HEK293 (cell line): ENCODE measurements around the gene RLF.

Source experiments
- CTCF ChIA-PET: fragments of 350-600 bp; formaldehyde crosslinking; extraction: SDS; loops from one replicate; lab custom pipeline; 2021; ENCODE audit warnings: antibody characterized with exemption; lab: Yijun Ruan, JAX
- POLR2A ChIA-PET: fragments of 300-600 bp; formaldehyde crosslinking; extraction: SDS; loops from one replicate; lab custom pipeline; 2020; ENCODE audit warnings: antibody characterized with exemption, inconsistent platforms; lab: Yijun Ruan, JAX
- H3K27ac ChIP-seq: fragments of 200-500 bp; sonication (Bioruptor generic); 2 replicates; pipeline ENCODE4 v1.5.1; 2014; ENCODE audit warnings: low read depth, low read length, control low read depth, inconsistent platforms; ENCODE audit errors: extremely low read depth
- H3K36me3 ChIP-seq, 2 experiments: fragments of 200-500 bp in 1 of 2; sonication (Bioruptor generic) in 1 of 2; 1 replicate in 1 of 2; 2 replicates in 1 of 2; pipeline ENCODE4 v1.5.1; 2014 to 2017; ENCODE audit warnings: inconsistent platforms in 2 of 2, low read length in 2 of 2; ENCODE audit not compliant: control insufficient read depth in 2 of 2, insufficient read depth in 1 of 2
- H3K4me1 ChIP-seq: fragments of 200-500 bp; sonication (Bioruptor generic); 2 replicates; pipeline ENCODE4 v1.5.1; 2014; ENCODE audit warnings: mild to moderate bottlenecking, low read length, inconsistent platforms; ENCODE audit not compliant: control insufficient read depth, insufficient read depth
- H3K4me3 ChIP-seq: 2 replicates; pipeline ENCODE4 v1.5.1; 2011; ENCODE audit warnings: low read depth, mild to moderate bottlenecking, control low read depth, low read length, moderate library complexity
- H3K9me3 ChIP-seq: fragments of 200-500 bp; sonication (Bioruptor generic); 2 replicates; pipeline ENCODE4 v1.5.1; 2014; ENCODE audit warnings: low read depth, low read length, inconsistent platforms; ENCODE audit not compliant: control insufficient read depth, insufficient read depth
- AEBP2 ChIP-seq: fragments of 450-650 bp; formaldehyde crosslinking; IDR thresholded peaks from 2 replicates; pipeline ENCODE4 v1.5.1; 2016; ENCODE audit warnings: missing biosample characterization, missing genetic modification characterization, borderline replicate concordance
- ELK4 ChIP-seq: IDR thresholded peaks from 2 replicates; pipeline ENCODE4 v1.6.1; 2011; ENCODE audit warnings: mild to moderate bottlenecking, low read depth, low read length, borderline replicate concordance
- OSR2 ChIP-seq: fragments of 450-650 bp; formaldehyde crosslinking; IDR thresholded peaks from 2 replicates; pipeline ENCODE4 v1.5.1; 2016; ENCODE audit warnings: missing biosample characterization, missing genetic modification characterization
- OVOL3 ChIP-seq: fragments of 450-650 bp; formaldehyde crosslinking; IDR thresholded peaks from 2 replicates; pipeline ENCODE4 v1.5.1; 2016; ENCODE audit warnings: missing biosample characterization, missing genetic modification characterization
- REST ChIP-seq: fragments of 450-650 bp; formaldehyde crosslinking; IDR thresholded peaks from 2 replicates; pipeline ENCODE4 v1.5.1; 2016; ENCODE audit warnings: missing biosample characterization, missing genetic modification characterization
- ZBTB10 ChIP-seq: fragments of 450-650 bp; formaldehyde crosslinking; IDR thresholded peaks from 2 replicates; pipeline ENCODE4 v1.5.1; 2016; ENCODE audit warnings: missing biosample characterization, missing genetic modification characterization
- ZNF114 ChIP-seq: fragments of 450-650 bp; formaldehyde crosslinking; IDR thresholded peaks from 2 replicates; pipeline ENCODE4 v1.5.0; 2017; ENCODE audit warnings: missing biosample characterization, missing genetic modification characterization
- ZNF169 ChIP-seq: fragments of 450-650 bp; formaldehyde crosslinking; IDR thresholded peaks from 2 replicates; pipeline ENCODE4 v1.5.1; 2016; ENCODE audit warnings: missing biosample characterization, missing genetic modification characterization
- ZNF19 ChIP-seq: fragments of 450-650 bp; formaldehyde crosslinking; IDR thresholded peaks from 2 replicates; pipeline ENCODE4; 2016; ENCODE audit warnings: missing biosample characterization, missing genetic modification characterization, low read depth
- ZNF311 ChIP-seq: fragments of 450-650 bp; formaldehyde crosslinking; IDR thresholded peaks from 2 replicates; pipeline ENCODE4 v1.5.1; 2017; ENCODE audit warnings: missing biosample characterization, missing genetic modification characterization, borderline replicate concordance
- ZNF518A ChIP-seq: fragments of 450-650 bp; formaldehyde crosslinking; conservative IDR thresholded peaks from 2 replicates; pipeline ENCODE4 v1.5.1; 2016; ENCODE audit warnings: low read depth, missing biosample characterization, missing genetic modification characterization
- ZNF658 ChIP-seq: fragments of 450-650 bp; formaldehyde crosslinking; IDR thresholded peaks from 2 replicates; pipeline ENCODE4; 2016; ENCODE audit warnings: missing biosample characterization, missing genetic modification characterization
- ZNF704 ChIP-seq: fragments of 450-650 bp; formaldehyde crosslinking; IDR thresholded peaks from 2 replicates; pipeline ENCODE4 v1.5.1; 2016; ENCODE audit warnings: missing biosample characterization, missing genetic modification characterization
- ZNF776 ChIP-seq: fragments of 450-650 bp; formaldehyde crosslinking; IDR thresholded peaks from 2 replicates; pipeline ENCODE4 v1.5.0; 2017; ENCODE audit warnings: missing biosample characterization, missing genetic modification characterization, borderline replicate concordance
- ZNF792 ChIP-seq: fragments of 450-650 bp; formaldehyde crosslinking; IDR thresholded peaks from 2 replicates; pipeline ENCODE4 v1.5.1; 2016; ENCODE audit warnings: missing biosample characterization, missing genetic modification characterization
- ZNF837 ChIP-seq: fragments of 450-650 bp; formaldehyde crosslinking; IDR thresholded peaks from 2 replicates; pipeline ENCODE4 v1.5.1; 2016; ENCODE audit warnings: missing biosample characterization, missing genetic modification characterization
- ZSCAN18 ChIP-seq: fragments of 450-650 bp; formaldehyde crosslinking; IDR thresholded peaks from 2 replicates; pipeline ENCODE4 v1.5.1; 2016; ENCODE audit warnings: missing biosample characterization, missing genetic modification characterization

Gene RLF

GRCh38 chr1:40276122-40276521 is 114.9 kb downstream of the RLF start:
- Histone ChIP-seq H3K36me3 (peaks cover 9 to 71% of the 10 kb centered on the region in 2 experiments), H3K27ac (no peak overlapping the region), H3K9me3 (no peaks in the 10 kb centered on the region), H3K4me1 (no peaks in the 10 kb centered on the region), H3K4me3 (no peak overlapping the region)
- TF ChIP-seq ZNF169 (tag by site-specific recombination) = no peak
- no peak for TF ChIP-seq ELK4
- TF ChIP-seq ZNF704 (tag by site-specific recombination) = no peak
- TF ChIP-seq REST (tag by site-specific recombination) = no peak
- no peak for TF ChIP-seq AEBP2 (tag by site-specific recombination)
- TF ChIP-seq OSR2 (tag by site-specific recombination) = no peak
- TF ChIP-seq ZNF311 = no peak
- no peak for TF ChIP-seq ZNF114
- TF ChIP-seq ZNF776 (tag by site-specific recombination) = no peak
- TF ChIP-seq ZNF837 = no peak
- no peak for TF ChIP-seq ZNF518A (tag by site-specific recombination)
- no peak for TF ChIP-seq ZNF658 (tag by site-specific recombination)
- no peak for TF ChIP-seq ZNF19 (tag by site-specific recombination)
- no peak for TF ChIP-seq OVOL3 (tag by site-specific recombination)
- TF ChIP-seq ZSCAN18 (tag by site-specific recombination) = no peak
- no peak for TF ChIP-seq ZBTB10
- TF ChIP-seq ZNF792 (tag by site-specific recombination) = no peak
- POLR2A ChIA-PET = no interaction called here
- CTCF ChIA-PET = interaction anchor here (0.6 to 1.1 kb wide), 3 partner anchors 16 to 123 kb away, joined by 3 to 4 read pairs (median 4); no protein-coding TSS in a partner anchor
